Measurements from ENCODE around the gene MICOS13. TPM values are rescaled to one million over a fixed set of nuclear protein-coding genes. Genes with fewer than 3 reads are reported as not detected.

MICOS13 gene
- total RNA-seq, 2 donors from 2014 or later: 26.3 to 35.0 TPM

- no peak overlapping the region for H3K4me3 ChIP-seq (ENCODE audit: low read length)
- H3K4me1 ChIP-seq (ENCODE audit: control insufficient read depth, insufficient read depth, low read length): no peaks in the 10 kb centered on the region
- no peaks in the 10 kb centered on the region for H3K9me3 Mint-ChIP-seq
- no peak for DNase-seq
- no peaks in the 10 kb centered on the region for H3K27me3 Mint-ChIP-seq (ENCODE audit: insufficient read depth)
- no peak for TF ChIP-seq CTCF (conservative IDR thresholded peaks at IDR 0.05)
- H3K27ac ChIP-seq (ENCODE audit: low read depth, low read length): no peak overlapping the region
- 86 to 96% methylated on average over 3 to 5 of the region's 5 CpGs for WGBS, 2 experiments (ENCODE audit: insufficient coverage in 1 of 2, insufficient read length in 1 of 2)
- no peaks in the 10 kb centered on the region for H3K27me3 ChIP-seq (ENCODE audit: control insufficient read depth, insufficient read depth, low read length, poor library complexity, severe bottlenecking)
- H3K9ac ChIP-seq (ENCODE audit: extremely low read depth, low read length, poor library complexity, severe bottlenecking): no peak overlapping the region
- H3K4me3 Mint-ChIP-seq: no peak overlapping the region
- no peak overlapping the region for H3K27ac Mint-ChIP-seq
- peaks cover 64% of the 10 kb centered on the region for H3K36me3 ChIP-seq (ENCODE audit: control insufficient read depth, insufficient read depth, low read length)
- H3K9me3 ChIP-seq (ENCODE audit: control insufficient read depth, low read length): no peaks in the 10 kb centered on the region
- H3K36me3 Mint-ChIP-seq (ENCODE audit: low read depth): peaks cover 63% of the 10 kb centered on the region
- H3K4me1 Mint-ChIP-seq: peaks cover under 1% of the 10 kb centered on the region
Observed at GRCh38 chr19:5632657-5633056, 47.7 kb downstream of the MICOS13 start.

- Histone ChIP-seq H3K4me1 (ENCODE audit: control insufficient read depth, insufficient read depth, low read length) (no peaks in the 10 kb centered on the region), H3K9me3 (ENCODE audit: control insufficient read depth, low read length) (no peaks in the 10 kb centered on the region), H3K27me3 (ENCODE audit: control insufficient read depth, insufficient read depth, low read length, poor library complexity, severe bottlenecking) (no peaks in the 10 kb centered on the region), H3K36me3 (ENCODE audit: control insufficient read depth, insufficient read depth, low read length) (peaks cover 64% of the 10 kb centered on the region), H3K9ac (ENCODE audit: extremely low read depth, low read length, poor library complexity, severe bottlenecking) (no peak overlapping the region), H3K27ac (ENCODE audit: low read depth, low read length) (no peak overlapping the region), H3K4me3 (ENCODE audit: low read length) (no peak overlapping the region)
- H3K9me3 Mint-ChIP-seq: no peaks in the 10 kb centered on the region
- no peak overlapping the region for H3K4me3 Mint-ChIP-seq
- 93 to 95% methylated on average over 3 to 4 of the region's 4 CpGs for WGBS, 2 experiments (ENCODE audit: insufficient coverage in 1 of 2, insufficient read length in 1 of 2)
- H3K4me1 Mint-ChIP-seq: peaks cover 4% of the 10 kb centered on the region
- no peak for TF ChIP-seq CTCF (conservative IDR thresholded peaks at IDR 0.05)
- no peak for DNase-seq
- H3K27ac Mint-ChIP-seq: no peak overlapping the region
- no peaks in the 10 kb centered on the region for H3K27me3 Mint-ChIP-seq (ENCODE audit: insufficient read depth)
- peaks cover 63% of the 10 kb centered on the region for H3K36me3 Mint-ChIP-seq (ENCODE audit: low read depth)
Observed at GRCh38 chr19:5632241-5632612, 48.1 kb downstream of the MICOS13 start.

- Mint-ChIP-seq H3K27me3 (ENCODE audit: insufficient read depth) (no peaks in the 10 kb centered on the region), H3K9me3 (no peaks in the 10 kb centered on the region), H3K36me3 (ENCODE audit: low read depth) (peaks cover 67% of the 10 kb centered on the region), H3K4me3 (no peak overlapping the region), H3K4me1 (peaks cover 4% of the 10 kb centered on the region), H3K27ac (no peak overlapping the region)
- no peaks in the 10 kb centered on the region for H3K4me1 ChIP-seq (ENCODE audit: control insufficient read depth, insufficient read depth, low read length)
- H3K9ac ChIP-seq (ENCODE audit: extremely low read depth, low read length, poor library complexity, severe bottlenecking): no peak overlapping the region
- no peak for DNase-seq
- no peaks in the 10 kb centered on the region for H3K27me3 ChIP-seq (ENCODE audit: control insufficient read depth, insufficient read depth, low read length, poor library complexity, severe bottlenecking)
- no peak overlapping the region for H3K4me3 ChIP-seq (ENCODE audit: low read length)
- H3K27ac ChIP-seq (ENCODE audit: low read depth, low read length): no peak overlapping the region
- 97 to 98% methylated on average over 8 to 9 of the region's 9 CpGs for WGBS, 2 experiments (ENCODE audit: insufficient coverage in 1 of 2, insufficient read length in 1 of 2)
- peaks cover 69% of the 10 kb centered on the region for H3K36me3 ChIP-seq (ENCODE audit: control insufficient read depth, insufficient read depth, low read length)
- no peaks in the 10 kb centered on the region for H3K9me3 ChIP-seq (ENCODE audit: control insufficient read depth, low read length)
- TF ChIP-seq CTCF (conservative IDR thresholded peaks at IDR 0.05): no peak
Observed at GRCh38 chr19:5631567-5632240, 48.6 kb downstream of the MICOS13 start.

All from endodermal cell (in vitro differentiated cells).